NCI-H2081 (cell line): Measurements from ENCODE around the gene ATXN7L1.

Source experiments
- DNase-seq, 2 experiments: peaks; one replicate each; lab custom pipeline; 2025; lab: John Stamatoyannopoulos, UW

The ATXN7L1 gene

GRCh38 chr7:105581066-105581811 lies 295.2 kb downstream of the ATXN7L1 start, which contains the start of gene EFCAB10:
Gene EFCAB10 (minus strand): TSS chr7:105581493. CDS start chr7:105581463, 30 bp downstream.
- DNase-seq, result peak; percentile 64 to 84

GRCh38 chr7:105580022-105580740 lies 296.2 kb downstream of the ATXN7L1 start:
- DNase-seq, result no peak

DNA sequence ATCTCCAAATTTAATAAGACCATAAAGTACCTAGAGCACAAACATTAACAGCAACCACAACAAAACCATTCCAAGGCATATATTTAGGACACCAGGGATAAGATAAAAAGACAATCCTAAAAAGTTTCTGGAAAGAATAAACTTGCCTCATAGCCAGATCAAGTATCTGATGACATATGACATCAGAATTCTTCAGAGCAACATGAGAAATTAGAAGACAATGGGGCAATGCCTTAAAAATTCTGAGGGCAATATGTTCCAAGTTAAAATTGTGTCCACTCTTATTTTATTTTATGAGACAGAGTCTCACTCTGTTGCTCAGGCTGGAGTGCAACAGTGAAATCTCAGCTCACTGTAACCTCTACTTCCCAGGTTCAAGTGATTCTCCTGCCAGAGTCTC lies 297.9 kb downstream of the ATXN7L1 start:
- no peak for DNase-seq

- DNase-seq, result no peak
Observed at GRCh38 chr7:105577251-105577650, 299.1 kb downstream of the ATXN7L1 start.

DNA sequence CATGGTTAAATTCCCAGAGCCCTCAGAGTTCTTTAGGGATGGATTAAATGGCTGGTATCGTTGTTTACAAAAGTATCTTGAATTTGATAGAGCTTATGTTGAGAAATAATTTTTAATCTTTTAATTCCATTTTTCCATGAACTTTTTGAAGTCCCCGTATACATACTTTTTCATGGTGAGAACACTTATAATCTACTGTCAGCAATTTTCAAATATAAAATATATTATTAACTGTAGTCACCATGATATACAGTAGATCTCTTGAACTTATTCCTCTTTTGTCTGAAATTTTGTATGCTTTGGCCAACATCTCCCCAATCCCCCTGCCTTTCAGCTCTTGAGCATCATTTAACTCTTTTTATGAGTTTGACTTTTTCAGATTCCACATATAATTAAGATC lies 304.5 kb downstream of the ATXN7L1 start:
- DNase-seq, result no peak

DNA sequence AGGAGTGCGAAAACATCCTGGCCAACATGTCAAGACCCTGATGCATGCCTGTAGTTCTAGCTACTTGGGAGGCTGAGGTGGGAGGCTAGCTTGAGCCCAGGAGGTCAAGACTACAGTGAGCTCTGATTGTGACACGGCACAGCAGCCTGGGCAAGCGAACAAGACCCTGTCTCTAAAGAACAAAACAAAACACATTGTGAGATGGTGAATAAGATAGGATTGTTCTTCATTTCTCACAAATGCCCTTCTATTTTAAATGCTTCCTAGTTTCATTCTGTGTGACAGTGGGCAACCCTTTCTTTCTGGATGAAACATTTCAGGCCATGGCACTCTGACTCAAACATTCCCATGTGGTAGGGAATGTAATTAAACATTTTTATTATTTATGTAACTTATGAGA lies 308.6 kb downstream of the ATXN7L1 start:
- DNase-seq, result no peak

- DNase-seq, result no peak
Observed at GRCh38 chr7:105567024-105567423, 309.4 kb downstream of the ATXN7L1 start.

DNA sequence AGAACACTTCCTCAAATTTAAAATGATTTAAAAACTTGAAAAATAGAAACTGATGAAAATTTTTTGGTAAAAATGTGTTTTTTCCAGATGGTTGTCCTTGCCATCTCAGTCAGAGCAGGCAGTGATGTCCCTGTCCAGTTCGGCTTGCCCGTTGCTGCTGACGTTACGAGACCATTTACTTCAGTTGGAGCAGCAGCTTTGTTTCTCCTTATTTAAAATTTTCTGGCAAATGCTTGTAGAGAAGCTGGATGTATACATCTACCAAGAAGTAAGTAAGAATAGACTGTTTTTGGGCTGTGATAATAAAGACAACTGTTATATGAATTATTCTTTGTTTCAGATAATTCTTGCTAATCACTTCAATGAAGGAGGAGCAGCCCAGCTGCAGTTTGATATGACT lies 311.2 kb downstream of the ATXN7L1 start:
- DNase-seq, result no peak

DNA sequence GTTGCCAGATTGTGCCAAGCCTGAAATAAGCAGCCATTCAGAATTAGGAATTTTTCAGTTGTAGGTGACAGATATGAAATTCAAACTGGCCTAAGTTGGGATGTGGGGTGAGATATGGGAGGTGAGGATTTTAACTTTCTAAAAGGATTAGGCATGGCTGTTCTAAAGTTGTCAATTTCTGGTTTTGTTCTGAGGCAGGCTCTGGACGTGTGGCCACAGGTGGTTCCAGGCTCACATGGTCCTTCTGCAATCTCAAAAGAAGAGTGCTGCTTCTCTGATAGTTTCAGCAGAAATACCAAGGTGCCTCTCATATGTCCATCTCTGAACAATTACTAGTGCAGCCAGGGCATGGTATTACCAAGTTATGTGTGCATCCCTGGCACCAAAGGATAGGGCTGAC lies 316.5 kb downstream of the ATXN7L1 start:
- no peak for DNase-seq
